HG02571 (cell line): ENCODE results near the gene MYMK.

Source experiments
- ATAC-seq: cut with Tn5 transposase; IDR thresholded peaks from one replicate; pipeline ENCODE4 v1.9.1; 2021; ENCODE audit warnings: mild to moderate bottlenecking, moderate library complexity; ENCODE audit not compliant: unreplicated experiment

MYMK gene

GRCh38 chr9:133488686-133489252, 36.0 kb downstream of the MYMK start:
- no peak for ATAC-seq

GRCh38 chr9:133487331-133487725, 37.4 kb downstream of the MYMK start:
- no peak for ATAC-seq

GRCh38 chr9:133485531-133486260, 39.1 kb downstream of the MYMK start:
- no peak for ATAC-seq

- ATAC-seq: no peak
These were observed 39.9 kb downstream of the MYMK start for GRCh38 chr9:133484671-133485437.

GRCh38 chr9:133483611-133484010, 41.1 kb downstream of the MYMK start:
- ATAC-seq: no peak

- peak; percentile 90 for ATAC-seq
These were observed 45.7 kb downstream of the MYMK start, which contains the start of gene SLC2A6 for GRCh38 chr9:133478851-133479711. Gene SLC2A6, minus strand, starts transcription at chr9:133479099. Its CDS starts 40 bp downstream, at chr9:133479059.

- peak; percentile 19 for ATAC-seq
These were observed 46.5 kb downstream of the MYMK start for GRCh38 chr9:133477992-133478850.

GRCh38 chr9:133477461-133477860, 47.3 kb downstream of the MYMK start:
- no peak for ATAC-seq

- no peak for ATAC-seq
These were observed 47.8 kb downstream of the MYMK start for GRCh38 chr9:133476941-133477340.

GRCh38 chr9:133476036-133476931, 48.5 kb downstream of the MYMK start:
- ATAC-seq: no peak

- no peak for ATAC-seq
These were observed 49.3 kb downstream of the MYMK start for GRCh38 chr9:133475292-133476012.

GRCh38 chr9:133474853-133475252, 49.9 kb downstream of the MYMK start:
- no peak for ATAC-seq

- no peak for ATAC-seq
These were observed 50.5 kb downstream of the MYMK start for GRCh38 chr9:133474215-133474614.

- ATAC-seq: no peak
These were observed 51.0 kb downstream of the MYMK start for GRCh38 chr9:133473743-133474142.

- no peak for ATAC-seq
These were observed 51.9 kb downstream of the MYMK start for GRCh38 chr9:133472753-133473378.

GRCh38 chr9:133472277-133472645, 52.5 kb downstream of the MYMK start:
- ATAC-seq: no peak

- ATAC-seq: no peak
These were observed 53.0 kb downstream of the MYMK start for GRCh38 chr9:133471551-133472276.
